CD4-positive, alpha-beta memory T cell (primary cell): ENCODE measurements around the gene IL17RC. TPM values are rescaled to one million over a fixed set of nuclear protein-coding genes. Genes with fewer than 3 reads are reported as not detected.

Experiments used
- CTCF ChIA-PET: fragments of 350-600 bp; sonication (Branson Sonifier 250); formaldehyde crosslinking; loops from one replicate; lab custom pipeline; 2021; ENCODE audit warnings: inconsistent platforms; ENCODE audit not compliant: partially characterized antibody; lab: Charles Lee
- POLR2A ChIA-PET: fragments of 350-600 bp; sonication (Branson Sonifier 250); formaldehyde crosslinking; loops from one replicate; lab custom pipeline; 2021; ENCODE audit not compliant: partially characterized antibody; lab: Charles Lee
- DNase-seq, 5 donors: peaks; one replicate each; pipeline versions ENCODE4 v3.0.0 to v3.0.0-alpha.2; 2020 to 2022; ENCODE audit warnings: mixed read lengths in 1 of 5
- H3K27ac ChIP-seq: one replicate; pipeline ENCODE4 v1.7.0; 2013; ENCODE audit warnings: low read depth, low read length
- H3K27me3 ChIP-seq: 2 replicates; pipeline ENCODE4 v1.7.0; 2013; ENCODE audit warnings: mild to moderate bottlenecking, low read length, moderate library complexity; ENCODE audit not compliant: insufficient read depth
- H3K36me3 ChIP-seq: 2 replicates; pipeline ENCODE4 v1.7.0; 2013; ENCODE audit warnings: mild to moderate bottlenecking, low read length, moderate library complexity; ENCODE audit not compliant: insufficient read depth
- H3K4me1 ChIP-seq: 2 replicates; pipeline ENCODE4 v1.7.0; 2013; ENCODE audit warnings: mild to moderate bottlenecking, low read length, moderate library complexity; ENCODE audit not compliant: insufficient read depth
- H3K4me3 ChIP-seq, 2 donors: one replicate each; pipeline ENCODE4 v1.7.0; 2013; ENCODE audit warnings: low read length in 2 of 2, mild to moderate bottlenecking in 1 of 2
- H3K9me3 ChIP-seq, 2 donors: one replicate each; pipeline ENCODE4 v1.7.0; 2013; ENCODE audit warnings: low read length in 2 of 2, control low read depth in 1 of 2; ENCODE audit not compliant: control insufficient read depth in 1 of 2
- H3K27ac Mint-ChIP-seq, 7 donors: one replicate each; pipeline ENCODE4 v1.8.0; 2020 to 2021; ENCODE audit warnings: mixed read lengths in 7 of 7, mild to moderate bottlenecking in 6 of 7, inconsistent platforms in 3 of 7, moderate library complexity in 3 of 7
- H3K27me3 Mint-ChIP-seq, 2 donors: one replicate each; pipeline ENCODE4 v1.8.0; 2020 to 2021; ENCODE audit warnings: mixed read lengths in 2 of 2
- H3K36me3 Mint-ChIP-seq, 2 donors: one replicate each; pipeline ENCODE4 v1.8.0; 2020 to 2021; ENCODE audit warnings: mixed read lengths in 2 of 2, inconsistent platforms in 1 of 2, mild to moderate bottlenecking in 1 of 2
- H3K4me1 Mint-ChIP-seq, 4 donors: one replicate each; pipeline ENCODE4 v1.8.0; 2020 to 2021; ENCODE audit warnings: mixed read lengths in 4 of 4, mild to moderate bottlenecking in 1 of 4
- H3K4me3 Mint-ChIP-seq, 8 donors: one replicate each; pipeline ENCODE4 v1.8.0; 2020 to 2021; ENCODE audit warnings: mixed read lengths in 8 of 8, mild to moderate bottlenecking in 7 of 8, moderate library complexity in 6 of 8, inconsistent platforms in 3 of 8
- H3K9me3 Mint-ChIP-seq, 8 donors: one replicate each; pipeline ENCODE4 v1.8.0; 2020 to 2021; ENCODE audit warnings: mixed read lengths in 8 of 8, mild to moderate bottlenecking in 5 of 8, inconsistent platforms in 3 of 8, moderate library complexity in 1 of 8
- intact Hi-C: fragments of 100-400 bp; cut with micrococcal nuclease; formaldehyde crosslinking; loops from one replicate; pipeline ENCODE4 v1.15.1; 2023
- polyA plus RNA-seq, 2 donors: library from polyadenylated mRNA; unstranded; fragments of 300-500 nt; fragmentation: Illumina TruSeq; gene quantifications; one replicate each; pipeline ENCODE4 v1.2.3, GENCODE V29; 2021
- total RNA-seq, 2 experiments: library from RNA; stranded (reverse); gene quantifications; one replicate each; pipeline ENCODE4 v1.2.3, GENCODE V29; 2021

Gene IL17RC
- total and polyA plus RNA-seq, 4 experiments from 2014 or later = 0.61 to 8.4 (median 3.4) TPM

DNA sequence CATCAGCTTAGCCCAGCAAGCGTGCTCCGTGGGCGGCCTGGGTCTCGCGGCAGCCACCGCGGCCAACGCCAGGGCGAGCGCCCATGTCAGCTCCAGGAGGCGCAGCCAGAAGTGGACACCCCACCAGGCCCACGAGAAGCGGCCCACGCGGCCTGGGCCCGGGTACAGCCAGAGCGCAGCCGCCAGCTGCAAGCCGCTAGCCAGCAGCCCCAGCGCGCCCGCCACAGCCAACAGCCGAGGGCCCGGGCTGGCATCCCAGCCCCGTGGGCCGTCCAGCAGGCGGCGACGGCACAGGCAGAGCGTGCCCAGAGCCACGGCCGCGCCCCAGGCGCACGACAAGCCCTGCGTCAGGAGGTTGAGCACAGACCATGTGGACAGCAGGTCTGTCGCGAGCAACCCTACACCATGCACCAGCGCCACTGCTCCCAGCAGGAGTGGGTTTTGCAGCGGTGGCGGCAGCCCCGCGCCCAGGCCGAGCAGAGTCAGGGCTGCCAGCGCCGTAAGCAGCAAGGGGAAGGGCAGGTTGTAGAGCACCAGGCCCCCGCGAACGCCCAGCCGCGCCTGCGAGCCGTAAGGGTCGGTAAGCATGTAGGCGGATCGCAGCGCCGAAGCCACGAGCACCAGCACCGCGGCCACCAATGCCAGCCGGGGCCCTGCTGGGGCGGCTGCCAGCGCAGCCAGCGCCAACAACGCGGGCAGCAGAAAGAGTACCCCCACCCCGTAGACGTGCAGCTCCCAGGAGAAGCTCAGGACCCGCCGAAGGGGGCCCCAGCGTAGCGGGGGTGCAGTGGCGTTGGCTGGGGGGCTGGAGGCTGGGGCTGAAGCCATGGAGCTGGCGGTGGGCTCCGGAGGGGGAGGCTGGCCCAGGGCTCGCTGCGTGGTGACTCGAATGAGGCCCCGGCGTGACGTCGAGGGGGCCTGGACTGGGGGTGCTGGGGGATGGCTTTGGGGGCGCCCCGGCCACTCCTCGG, 30.4 kb downstream of the IL17RC start:
- Mint-ChIP-seq H3K4me3 (no peak overlapping the region), H3K36me3 (peaks cover 6 to 13% of the 10 kb centered on the region in 2 donors), H3K27me3 (no peaks in the 10 kb centered on the region), H3K9me3 (no peaks in the 10 kb centered on the region), H3K4me1 (peaks cover 4 to 29% (median 10%) of the 10 kb centered on the region in 4 donors), H3K27ac (no peak overlapping the region)
- DNase-seq = no peak
- Histone ChIP-seq H3K36me3 (no peaks in the 10 kb centered on the region), H3K4me1 (peaks cover 11% of the 10 kb centered on the region), H3K9me3 (no peaks in the 10 kb centered on the region), H3K27me3 (no peaks in the 10 kb centered on the region), H3K27ac (peak overlapping the region; percentile 70), H3K4me3 (no peak overlapping the region)
- intact Hi-C loops = no loop called here
- ChIA-PET POLR2A (interaction anchor here (1.0 to 7.7 kb wide), 16 partner anchors 8 to 374 kb away, joined by 3 to 225 read pairs (median 5); partner anchors contain the start of genes ARPC4, BRPF1, CRELD1 and EMC3), CTCF (interaction anchor here (0.8 to 1.9 kb wide), 16 partner anchors 9 to 226 kb away, joined by 3 to 48 read pairs (median 5); partner anchors contain the start of genes CRELD1 and JAGN1)

DNA sequence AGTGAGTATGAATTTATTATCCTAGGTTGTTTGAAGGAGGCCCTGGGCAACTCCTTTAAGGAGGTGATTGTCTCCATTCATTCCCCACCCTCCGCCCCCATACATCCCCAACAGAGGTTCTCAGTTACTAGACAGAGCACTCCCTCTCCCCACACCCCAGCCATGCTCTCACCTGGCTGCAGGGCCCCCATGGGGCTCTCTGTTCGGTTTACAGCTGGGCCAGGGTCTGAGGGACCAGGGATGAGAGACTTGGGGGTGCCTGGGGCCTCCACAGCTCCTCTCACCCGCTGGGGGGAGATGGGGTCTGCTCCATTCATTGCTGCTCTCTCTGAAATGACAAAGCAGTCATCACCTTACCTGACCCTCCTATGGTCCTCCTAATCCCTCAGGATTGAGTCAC, 31.7 kb downstream of the IL17RC start:
- Mint-ChIP-seq H3K4me1 (peaks cover 6 to 39% (median 13%) of the 10 kb centered on the region in 4 donors), H3K36me3 (peaks cover 0 to 11% of the 10 kb centered on the region in 2 donors), H3K4me3 (no peak overlapping the region), H3K27ac (no peak overlapping the region), H3K27me3 (no peaks in the 10 kb centered on the region), H3K9me3 (no peaks in the 10 kb centered on the region)
- no peak for DNase-seq
- Histone ChIP-seq H3K9me3 (no peaks in the 10 kb centered on the region), H3K4me3 (no peak overlapping the region), H3K27ac (no peak overlapping the region), H3K36me3 (no peaks in the 10 kb centered on the region), H3K4me1 (peaks cover 11% of the 10 kb centered on the region), H3K27me3 (no peaks in the 10 kb centered on the region)
- ChIA-PET POLR2A (interaction anchor here (7.7 kb wide), 1 partner anchor 16 kb away, joined by 225 read pairs; the partner anchor contains the start of gene CRELD1), CTCF (interaction anchor here (0.6 to 1.4 kb wide), 2 partner anchors 16 to 1033 kb away, joined by 3 to 5 read pairs; partner anchors contain the start of gene CRELD1)
- intact Hi-C loops = no loop called here

- Histone ChIP-seq H3K4me1 (peaks cover 11% of the 10 kb centered on the region), H3K9me3 (no peaks in the 10 kb centered on the region), H3K36me3 (no peaks in the 10 kb centered on the region), H3K27me3 (no peaks in the 10 kb centered on the region), H3K4me3 (no peak overlapping the region), H3K27ac (no peak overlapping the region)
- Mint-ChIP-seq H3K27me3 (no peaks in the 10 kb centered on the region), H3K9me3 (no peaks in the 10 kb centered on the region), H3K36me3 (peaks cover 0 to 9% of the 10 kb centered on the region in 2 donors), H3K27ac (no peak overlapping the region), H3K4me1 (peaks cover 6 to 39% (median 13%) of the 10 kb centered on the region in 4 donors), H3K4me3 (no peak overlapping the region)
- DNase-seq = no peak
- intact Hi-C loops = no loop called here
- POLR2A ChIA-PET = interaction anchor here (1.2 to 7.7 kb wide), 2 partner anchors 16 to 39 kb away, joined by 3 to 225 read pairs; partner anchors contain the start of gene CRELD1
- CTCF ChIA-PET = interaction anchor here (0.6 to 1.6 kb wide), 3 partner anchors 15 to 1034 kb away, joined by 3 to 6 read pairs (median 3); no protein-coding TSS in a partner anchor
Measured at GRCh38 chr3:9949115-9949514, 32.2 kb downstream of the IL17RC start.

DNA sequence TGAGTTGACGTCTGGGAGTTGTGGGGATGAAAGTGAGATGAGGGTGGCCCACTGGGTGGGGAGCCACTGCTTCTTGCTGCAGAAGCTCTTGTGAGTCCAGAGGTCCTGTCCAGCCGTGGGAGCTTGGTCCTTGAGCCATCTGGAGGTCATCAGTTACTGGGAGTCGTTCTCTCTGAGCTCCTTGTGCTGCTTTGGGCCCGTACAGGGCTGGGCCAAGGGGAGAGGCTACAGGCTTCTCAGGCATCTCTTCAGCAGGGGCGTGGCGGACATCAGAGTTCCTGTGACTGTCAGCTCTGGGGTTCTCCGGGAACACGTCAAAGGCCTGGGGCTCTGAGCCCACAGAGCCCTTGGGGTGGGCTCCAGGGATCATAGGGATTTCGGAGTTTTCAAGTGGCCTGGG, 32.7 kb downstream of the IL17RC start:
- intact Hi-C loops = no loop called here
- no peaks in the 10 kb centered on the region for H3K36me3 ChIP-seq
- CTCF ChIA-PET = interaction anchor here (0.9 to 1.6 kb wide), 3 partner anchors 14 to 17 kb away, joined by 3 to 6 read pairs (median 4); no protein-coding TSS in a partner anchor
- Mint-ChIP-seq H3K36me3 (peaks cover 0 to 9% of the 10 kb centered on the region in 2 donors), H3K4me3 (no peak overlapping the region), H3K27ac (peak overlapping the region in 1 of 7 donors; percentile 24), H3K9me3 (no peaks in the 10 kb centered on the region), H3K27me3 (no peaks in the 10 kb centered on the region), H3K4me1 (peaks cover 6 to 39% (median 13%) of the 10 kb centered on the region in 4 donors)
- no peaks in the 10 kb centered on the region for H3K27me3 ChIP-seq
- no peak overlapping the region for H3K27ac ChIP-seq
- H3K9me3 ChIP-seq = no peaks in the 10 kb centered on the region
- POLR2A ChIA-PET = interaction anchor here (1.2 to 7.7 kb wide), 3 partner anchors 17 to 59 kb away, joined by 3 to 225 read pairs (median 13); partner anchors contain the start of genes CRELD1 and JAGN1
- H3K4me3 ChIP-seq = no peak overlapping the region
- no peak for DNase-seq
- peaks cover 11% of the 10 kb centered on the region for H3K4me1 ChIP-seq

DNA sequence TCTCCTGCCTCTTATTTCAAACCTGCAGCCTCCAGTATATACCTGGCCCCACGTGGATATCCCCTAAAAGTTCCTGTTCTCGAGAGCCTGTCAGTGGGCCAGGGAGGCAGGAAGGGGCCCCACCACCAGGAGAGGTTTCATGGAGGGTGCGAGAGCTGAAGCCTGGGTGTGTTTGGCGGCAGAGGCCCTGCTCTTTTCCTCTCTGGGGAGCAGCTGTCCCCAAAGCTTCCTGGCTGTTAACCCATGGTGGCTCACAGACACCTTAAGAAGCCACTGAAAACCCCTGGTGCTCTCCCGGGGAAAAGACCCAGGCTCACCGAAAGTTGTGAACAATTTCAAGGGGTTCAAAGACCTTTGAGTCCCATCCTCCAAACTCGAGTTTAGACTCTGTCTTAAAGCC, 34.2 kb downstream of the IL17RC start:
- ChIA-PET POLR2A (interaction anchor here (1.0 to 7.7 kb wide), 7 partner anchors 18 to 370 kb away, joined by 4 to 225 read pairs (median 8); partner anchors contain the start of genes ARPC4, CRELD1, EMC3 and JAGN1), CTCF (interaction anchor here (1.0 to 5.9 kb wide), 2 partner anchors 17 to 30 kb away, joined by 3 to 29 read pairs; partner anchors contain the start of gene CRELD1)
- H3K27ac ChIP-seq = peak overlapping the region; percentile 50
- H3K36me3 ChIP-seq = no peaks in the 10 kb centered on the region
- peaks cover 6 to 30% (median 13%) of the 10 kb centered on the region in 4 donors for H3K4me1 Mint-ChIP-seq
- peak overlapping the region; percentile 83 to 91 (median 88) for H3K4me3 Mint-ChIP-seq
- H3K27me3 ChIP-seq = no peaks in the 10 kb centered on the region
- H3K4me3 ChIP-seq = peak overlapping the region; percentile 68 to 72
- H3K4me1 ChIP-seq = peaks cover 11% of the 10 kb centered on the region
- H3K27me3 Mint-ChIP-seq = no peaks in the 10 kb centered on the region
- no peaks in the 10 kb centered on the region for H3K9me3 Mint-ChIP-seq
- H3K9me3 ChIP-seq = no peaks in the 10 kb centered on the region
- peak overlapping the region in 5 of 7 donors; percentile 6 to 72 (median 67) for H3K27ac Mint-ChIP-seq
- intact Hi-C loops = no loop called here
- no peak for DNase-seq
- peaks cover 0 to 7% of the 10 kb centered on the region in 2 donors for H3K36me3 Mint-ChIP-seq

GRCh38 chr3:9951598-9951961, 34.7 kb downstream of the IL17RC start:
- no peaks in the 10 kb centered on the region for H3K9me3 ChIP-seq
- H3K27ac Mint-ChIP-seq = peak overlapping the region in 4 of 7 donors; percentile 28 to 72 (median 68)
- H3K36me3 ChIP-seq = no peaks in the 10 kb centered on the region
- DNase-seq = no peak
- H3K36me3 Mint-ChIP-seq = peaks cover 0 to 6% of the 10 kb centered on the region in 2 donors
- intact Hi-C loops = no loop called here
- POLR2A ChIA-PET = interaction anchor here (0.9 to 7.7 kb wide), 10 partner anchors 19 to 370 kb away, joined by 3 to 225 read pairs (median 6); partner anchors contain the start of genes ARPC4, CRELD1, EMC3 and JAGN1
- H3K27me3 Mint-ChIP-seq = no peaks in the 10 kb centered on the region
- peak overlapping the region; percentile 68 to 72 for H3K4me3 ChIP-seq
- CTCF ChIA-PET = interaction anchor here (1.0 to 5.9 kb wide), 2 partner anchors 18 to 30 kb away, joined by 3 to 29 read pairs; partner anchors contain the start of gene CRELD1
- peak overlapping the region; percentile 50 for H3K27ac ChIP-seq
- H3K4me3 Mint-ChIP-seq = peak overlapping the region; percentile 83 to 91 (median 88)
- peaks cover 11% of the 10 kb centered on the region for H3K4me1 ChIP-seq
- peaks cover 6 to 28% (median 13%) of the 10 kb centered on the region in 4 donors for H3K4me1 Mint-ChIP-seq
- no peaks in the 10 kb centered on the region for H3K27me3 ChIP-seq
- no peaks in the 10 kb centered on the region for H3K9me3 Mint-ChIP-seq
